HT-29 (cell line): ENCODE results near the gene NAB1. TPM values are rescaled to one million over a fixed set of nuclear protein-coding genes. Genes with fewer than 3 reads are reported as not detected.
"Not testable (repeated sequence)": the region's sequence is repeated elsewhere in the genome, so short reads cannot be mapped to it uniquely, and the experiment has no call there.

ENCODE experiments used
- DNase-seq: peaks from one replicate; pipeline ENCODE4 v3.0.0-alpha.2; 2015; ENCODE audit warnings: low spot score
- total RNA-seq: library from RNA; depleted of rRNA; stranded (reverse); fragments of >200 nt; shearing (Covaris generic); gene quantifications from 2 replicates; pipeline ENCODE4 v1.2.3, GENCODE V29; 2014; rRNA removed

NAB1 gene, protein sequence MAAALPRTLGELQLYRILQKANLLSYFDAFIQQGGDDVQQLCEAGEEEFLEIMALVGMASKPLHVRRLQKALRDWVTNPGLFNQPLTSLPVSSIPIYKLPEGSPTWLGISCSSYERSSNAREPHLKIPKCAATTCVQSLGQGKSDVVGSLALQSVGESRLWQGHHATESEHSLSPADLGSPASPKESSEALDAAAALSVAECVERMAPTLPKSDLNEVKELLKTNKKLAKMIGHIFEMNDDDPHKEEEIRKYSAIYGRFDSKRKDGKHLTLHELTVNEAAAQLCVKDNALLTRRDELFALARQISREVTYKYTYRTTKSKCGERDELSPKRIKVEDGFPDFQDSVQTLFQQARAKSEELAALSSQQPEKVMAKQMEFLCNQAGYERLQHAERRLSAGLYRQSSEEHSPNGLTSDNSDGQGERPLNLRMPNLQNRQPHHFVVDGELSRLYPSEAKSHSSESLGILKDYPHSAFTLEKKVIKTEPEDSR
- 26.7 and 28.6 TPM in 2 replicates for total RNA-seq

- DNase-seq: peak; percentile 54
Observed at GRCh38 chr2:190649035-190649797, at the start of gene NAB1. NAB1 (plus strand) TSS chr2:190649083; CDS start chr2:190659177, 10,094 bp downstream.

DNA sequence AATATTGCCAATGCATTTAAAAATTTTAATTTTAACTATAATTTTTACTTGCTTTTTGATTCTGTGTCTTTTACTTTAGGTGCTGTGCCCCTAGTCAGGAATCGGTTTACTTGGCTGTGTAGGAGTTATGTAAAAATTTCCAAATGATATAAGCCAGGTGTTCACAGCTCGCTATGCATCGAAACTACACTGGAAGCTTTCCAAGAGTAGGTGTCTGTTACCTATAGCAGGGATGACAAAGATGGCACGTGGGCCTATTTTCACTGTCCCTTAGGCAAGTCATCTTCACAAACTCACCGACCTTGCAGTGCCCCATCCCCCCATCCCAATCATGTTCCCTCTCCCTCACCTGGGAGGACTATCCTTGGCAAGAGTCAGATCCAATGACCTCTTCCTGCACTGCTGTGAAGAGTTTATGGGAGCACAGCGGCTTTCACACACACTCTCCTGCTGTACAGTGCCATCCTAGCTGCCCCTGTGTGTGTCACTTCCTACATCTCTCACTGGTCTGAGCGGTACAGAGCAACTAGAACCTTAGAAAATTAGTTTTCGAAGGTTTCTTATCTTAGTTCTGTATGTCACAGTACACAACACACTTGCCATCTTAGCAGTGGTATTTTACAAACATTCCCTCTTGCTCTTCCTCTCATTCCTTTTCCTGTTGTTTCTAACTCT is 49.2 kb upstream of the NAB1 start:
- no peak for DNase-seq

DNA sequence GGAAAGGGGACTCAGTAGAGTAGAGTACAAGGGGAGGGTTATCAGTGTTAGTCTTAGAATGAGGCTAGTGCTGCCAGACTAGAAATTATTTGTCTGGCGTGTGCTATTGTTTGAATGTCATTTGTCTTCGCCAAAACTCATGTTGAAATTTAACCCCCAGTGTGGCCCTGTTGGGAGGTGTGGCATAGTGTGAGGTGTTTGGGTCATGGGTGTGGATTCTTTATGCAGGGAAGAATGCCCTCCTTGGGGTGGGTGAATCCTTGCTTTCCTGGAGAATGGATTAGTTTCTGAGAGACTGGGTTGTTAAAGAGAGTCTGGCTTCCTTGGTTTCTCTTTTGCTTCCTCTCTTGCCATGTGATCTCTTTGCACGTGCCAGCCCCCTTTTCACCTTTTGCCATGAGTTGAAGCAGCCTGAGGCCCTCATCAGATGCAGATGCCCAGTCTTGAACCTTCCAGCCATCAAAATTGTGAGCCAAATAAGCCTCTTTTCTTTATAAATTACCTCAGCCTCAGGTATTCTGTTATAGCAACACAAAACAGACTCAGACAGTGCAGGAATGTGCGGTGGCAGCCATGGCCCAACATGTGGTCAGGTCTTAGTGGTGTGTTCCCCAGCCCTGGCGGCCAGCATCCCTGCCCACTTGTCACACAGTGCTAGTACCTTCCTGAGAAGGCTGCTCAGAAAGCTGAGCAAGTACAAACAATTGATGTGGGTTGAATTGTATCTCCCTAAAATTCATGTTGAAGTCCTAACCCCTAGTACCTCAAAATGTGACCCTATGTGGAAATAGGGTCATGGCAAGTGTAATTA is 48.4 kb upstream of the NAB1 start:
- DNase-seq: no peak

DNA sequence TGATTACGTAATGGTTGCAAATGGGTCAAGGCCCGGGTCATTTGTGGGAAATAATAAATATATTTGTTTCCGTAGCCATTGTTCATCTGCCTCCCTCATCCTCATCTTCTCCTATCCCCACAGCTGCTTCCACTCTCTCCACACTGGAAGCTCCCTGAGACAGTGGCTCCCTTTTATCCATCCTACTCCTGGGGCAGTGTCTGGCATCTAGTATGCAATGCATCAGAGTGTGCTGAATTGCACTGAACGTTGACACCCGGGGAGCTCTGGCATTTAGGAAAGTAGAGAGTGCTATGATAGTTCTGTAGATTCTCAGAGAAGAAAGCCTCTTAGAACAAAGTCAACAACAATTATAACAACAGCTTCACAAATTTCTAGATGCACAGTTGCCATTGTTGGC is 45.5 kb upstream of the NAB1 start:
- DNase-seq: no peak

- no peak for DNase-seq
Observed at GRCh38 chr2:190607014-190607597, 41.8 kb upstream of the NAB1 start.

- DNase-seq: peak; percentile 23
Observed at GRCh38 chr2:190607657-190608357, 41.1 kb upstream of the NAB1 start.

GRCh38 chr2:190608863-190609262 is 40.0 kb upstream of the NAB1 start:
- not testable (repeated sequence) for DNase-seq

GRCh38 chr2:190609397-190609796 is 39.5 kb upstream of the NAB1 start:
- not testable (repeated sequence) for DNase-seq

- not testable (repeated sequence) for DNase-seq
Observed at GRCh38 chr2:190610528-190610927, 38.4 kb upstream of the NAB1 start.

DNA sequence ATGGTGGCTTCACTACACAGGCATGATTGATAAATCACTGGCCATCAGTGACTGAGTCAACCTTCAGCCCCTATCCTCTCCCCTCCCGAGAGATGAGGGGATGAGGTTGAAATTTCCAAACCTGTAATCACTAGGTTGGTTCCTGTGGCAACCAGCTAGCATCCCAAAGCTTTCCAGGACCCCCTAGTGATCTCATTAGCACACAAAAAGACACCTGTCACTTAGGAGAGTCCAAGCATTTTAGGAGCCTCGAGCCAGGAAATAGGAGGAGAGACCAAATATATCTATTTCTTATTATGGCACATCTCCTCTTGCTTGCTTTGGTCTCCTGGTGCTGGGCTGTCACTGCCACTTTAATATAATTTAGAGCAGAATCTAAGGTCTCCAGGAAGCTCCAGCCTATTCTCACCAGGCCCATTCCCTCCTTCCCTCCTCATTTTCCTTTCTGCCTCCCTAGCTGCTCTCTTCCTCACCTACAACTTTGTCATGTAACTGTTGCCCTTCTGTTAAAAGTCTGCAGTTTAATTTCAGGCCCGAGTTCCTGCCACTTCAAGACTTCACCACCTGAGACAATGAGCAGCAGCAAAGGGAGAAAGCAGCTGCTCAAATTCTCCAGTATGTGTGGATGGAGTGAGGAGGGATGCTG is 33.2 kb upstream of the NAB1 start:
- no peak for DNase-seq

DNA sequence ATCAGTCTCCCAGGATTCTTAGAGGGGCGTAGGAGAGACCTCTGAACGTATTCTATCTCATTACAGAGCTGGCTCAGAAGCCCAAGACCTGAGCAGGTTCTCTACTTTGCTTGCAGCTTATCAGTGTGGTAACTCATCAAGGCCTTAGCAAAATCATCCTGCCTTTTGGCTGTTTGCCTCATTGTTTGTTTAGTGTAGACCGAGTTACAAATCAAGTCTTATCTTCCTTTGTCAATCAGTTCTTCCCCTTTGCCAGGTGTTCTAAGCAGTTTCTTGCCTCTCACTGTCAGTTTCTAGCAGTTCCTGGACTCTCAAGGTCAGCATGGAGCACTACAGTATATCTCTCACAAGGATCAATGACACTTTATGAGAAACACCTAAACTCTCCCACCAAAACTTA is 30.9 kb upstream of the NAB1 start:
- DNase-seq: peak; percentile 29

DNA sequence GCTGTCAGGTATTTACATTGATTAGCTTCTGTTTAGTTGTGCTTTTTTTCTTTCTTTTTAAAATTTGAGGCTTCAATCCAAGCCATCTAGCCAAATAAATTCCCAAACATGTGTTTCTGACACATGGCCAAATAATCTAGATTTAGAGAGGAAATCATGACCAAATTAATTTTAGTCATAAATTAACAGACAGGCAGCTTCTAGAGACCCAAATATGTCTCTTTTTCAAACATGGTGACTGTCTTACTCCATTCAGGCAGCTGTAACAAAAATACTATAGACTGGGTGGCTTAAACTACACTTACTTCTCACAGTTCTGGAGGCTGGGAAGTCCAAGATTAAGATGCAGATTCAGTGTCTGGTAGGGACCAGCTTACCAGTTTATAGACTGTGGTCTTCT is 23.2 kb upstream of the NAB1 start:
- no peak for DNase-seq

- no peak for DNase-seq
Observed at GRCh38 chr2:190626641-190627210, 22.2 kb upstream of the NAB1 start.

DNA sequence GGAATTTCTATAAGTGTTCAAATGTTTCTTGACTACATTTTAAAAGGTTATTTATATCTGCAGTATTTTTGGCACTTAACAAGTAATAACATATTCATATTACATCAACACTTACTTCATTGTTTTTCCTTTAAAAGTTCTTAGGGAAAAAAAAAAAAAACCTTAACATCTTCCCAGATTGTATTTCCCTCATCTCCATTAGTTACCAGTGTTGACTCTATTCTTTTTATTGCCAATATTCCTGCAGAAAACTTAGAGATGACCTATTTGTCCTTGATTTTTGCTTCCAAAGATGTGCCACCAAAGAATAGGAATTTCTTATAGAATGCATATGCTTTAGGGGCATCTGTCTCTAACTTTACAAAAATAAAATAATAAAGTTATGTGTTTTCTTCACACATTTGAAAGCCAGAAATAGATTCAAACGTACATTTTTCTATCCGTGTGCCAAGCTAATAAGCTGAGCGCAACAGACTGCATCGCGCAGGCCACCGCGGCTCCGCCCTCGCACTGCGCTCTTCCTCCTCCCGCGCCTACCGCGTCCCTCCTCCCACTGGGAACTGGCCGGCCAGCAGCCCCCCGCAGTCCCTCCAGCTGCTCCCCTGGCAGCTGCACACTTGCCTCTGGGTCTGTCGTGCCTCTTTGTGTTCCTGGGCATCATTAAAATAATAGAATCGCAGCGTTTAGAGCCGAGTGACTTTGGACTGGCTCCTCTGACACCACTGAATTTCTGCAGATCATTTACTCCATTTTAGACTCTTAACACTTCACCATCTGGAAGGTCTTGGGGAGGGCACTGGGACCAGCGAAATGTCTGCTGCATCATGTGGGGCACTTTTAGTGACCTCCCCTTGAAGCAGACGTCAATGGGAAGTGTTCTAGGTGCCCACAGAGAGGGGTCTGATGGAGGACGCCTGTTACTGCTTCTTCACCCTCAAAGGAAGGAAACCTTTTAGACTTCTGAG is 21.2 kb upstream of the NAB1 start:
- DNase-seq: no peak

DNA sequence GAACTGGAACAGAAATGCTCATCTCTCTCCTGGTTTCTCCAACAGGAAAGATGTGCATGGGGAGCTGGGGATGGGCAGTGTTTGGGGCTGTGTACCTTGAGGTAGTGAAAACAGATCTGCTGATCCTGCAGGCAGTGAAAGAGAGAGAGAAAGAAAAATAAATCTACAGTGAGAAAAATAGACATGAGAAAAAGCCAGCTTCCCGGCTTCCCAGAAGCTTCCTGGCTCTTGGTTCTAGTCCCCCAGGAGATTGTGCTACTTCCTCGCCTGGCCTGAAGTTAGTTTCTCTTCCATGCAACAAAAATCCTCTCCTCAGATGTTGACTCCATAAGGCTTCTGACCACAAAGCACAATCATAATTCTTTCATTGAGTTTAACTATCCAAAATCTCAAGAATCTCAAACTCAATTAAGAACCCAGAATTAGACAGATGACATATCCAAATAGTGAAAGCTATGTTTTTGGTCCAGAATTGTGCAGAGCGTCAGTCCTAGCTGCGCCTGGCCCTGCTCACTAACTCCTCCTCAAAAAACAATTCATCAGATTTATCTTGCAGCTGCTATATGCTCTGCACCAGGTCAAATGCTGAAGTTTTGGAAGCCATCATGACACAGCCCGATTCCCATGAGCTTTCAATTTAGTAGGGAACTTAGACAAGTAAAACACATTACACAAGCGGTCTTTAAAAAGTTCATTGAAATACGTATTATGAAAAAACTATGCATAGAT is 20.1 kb upstream of the NAB1 start:
- DNase-seq: no peak

GRCh38 chr2:190634381-190634780 is 14.5 kb upstream of the NAB1 start:
- DNase-seq: no peak

GRCh38 chr2:190635781-190636180 is 13.1 kb upstream of the NAB1 start:
- DNase-seq: no peak
